Fibroblast of lung (primary cell): ENCODE data around the gene LAPTM5. TPM values are rescaled to one million over a fixed set of nuclear protein-coding genes. Genes with fewer than 3 reads are reported as not detected.
A peak's percentile ranks its signal among the peaks of the same experiment; 100 is the strongest.

Source experiments
- DNase-seq, 2 donors: peaks; one replicate each; pipeline versions ENCODE4 v3.0.0 to v3.0.0-alpha.2; 2010; ENCODE audit warnings: low read depth in 2 of 2
- H2AFZ ChIP-seq: 2 replicates; pipeline ENCODE4 v1.5.1; 2012; ENCODE audit warnings: low read length, control low read depth, inconsistent platforms
- H3K27ac ChIP-seq: 2 replicates; pipeline ENCODE4 v1.5.1; 2011; ENCODE audit warnings: low read length, control low read depth; ENCODE audit not compliant: insufficient read depth
- H3K27me3 ChIP-seq: 2 replicates; pipeline ENCODE4 v1.5.1; 2011; ENCODE audit warnings: mild to moderate bottlenecking, low read length; ENCODE audit not compliant: control insufficient read depth, insufficient read depth
- H3K36me3 ChIP-seq: 2 replicates; pipeline ENCODE4 v1.5.1; 2011; ENCODE audit warnings: low read length; ENCODE audit not compliant: control insufficient read depth, insufficient read depth
- H3K4me1 ChIP-seq: 2 replicates; pipeline ENCODE4 v1.5.1; 2011; ENCODE audit warnings: low read length; ENCODE audit not compliant: control insufficient read depth, insufficient read depth; ENCODE audit errors: extremely low read depth
- H3K4me2 ChIP-seq: 2 replicates; pipeline ENCODE4 v1.5.1; 2011; ENCODE audit warnings: low read length, control low read depth; ENCODE audit not compliant: insufficient read depth; ENCODE audit errors: extremely low read depth
- H3K4me3 ChIP-seq, 4 experiments: fragments of 200-600 bp in 1 of 4; sonication (generic) in 1 of 4; replicated peaks in 1 of 4; 2 replicates each; pipeline ENCODE4 v1.5.1; 2011 to 2016; ENCODE audit warnings: low read length in 4 of 4, low read depth in 3 of 4, mild to moderate bottlenecking in 3 of 4, control low read depth in 2 of 4, inconsistent platforms in 1 of 4, mixed read lengths in 1 of 4; ENCODE audit not compliant: insufficient read depth in 1 of 4; ENCODE audit errors: control extremely low read depth in 1 of 4
- H3K79me2 ChIP-seq: 2 replicates; pipeline ENCODE4 v1.5.1; 2012; ENCODE audit warnings: mild to moderate bottlenecking, low read length, inconsistent platforms; ENCODE audit not compliant: control insufficient read depth, insufficient read depth
- H3K9ac ChIP-seq: 2 replicates; pipeline ENCODE4 v1.5.1; 2011; ENCODE audit warnings: mild to moderate bottlenecking, low read length, control low read depth; ENCODE audit not compliant: insufficient read depth
- H3K9me3 ChIP-seq: 2 replicates; pipeline ENCODE4 v1.5.1; 2012; ENCODE audit warnings: low read depth, low read length; ENCODE audit not compliant: control insufficient read depth, insufficient read depth
- H4K20me1 ChIP-seq: 2 replicates; pipeline ENCODE4 v1.5.1; 2011; ENCODE audit warnings: low read length; ENCODE audit not compliant: control insufficient read depth, insufficient read depth; ENCODE audit errors: extremely low read depth
- CTCF ChIP-seq, 2 donors: IDR thresholded peaks in 1 of 2; conservative IDR thresholded peaks in 1 of 2; 1 replicate in 1 of 2; 2 replicates in 1 of 2; pipeline ENCODE4 v1.5.1; 2011 to 2012; ENCODE audit warnings: low read length in 2 of 2, control low read depth in 1 of 2, inconsistent platforms in 1 of 2, low read depth in 1 of 2, mild to moderate bottlenecking in 1 of 2
- EZH2 ChIP-seq: IDR thresholded peaks from 2 replicates; pipeline ENCODE4 v1.5.1; 2012; ENCODE audit warnings: low read length, control low read depth, mild to moderate bottlenecking; ENCODE audit errors: missing control alignments
- polyA plus RNA-seq, 2 donors: library from polyadenylated mRNA; depleted of rRNA in 1 of 2; stranded (reverse) in 1 of 2; unstranded in 1 of 2; fragments of >200 nt; gene quantifications; 2 replicates each; pipeline ENCODE4 v1.2.1, GENCODE V29; 2011 to 2012; ENCODE audit warnings: missing spikeins in 1 of 2
- total RNA-seq: library from RNA; depleted of rRNA; stranded (reverse); fragments of >200 nt; gene quantifications from 2 replicates; pipeline ENCODE4 v1.2.1, GENCODE V29; 2014

Gene LAPTM5
- total and polyA plus RNA-seq, 2 donors (not counting 1 experiment from before 2014, with no cell fraction given): under 0.01 to 0.32 TPM

- H3K79me2 ChIP-seq: no peaks in the 10 kb centered on the region
- TF ChIP-seq CTCF (conservative IDR thresholded peaks at IDR 0.05 in 1 of 2, IDR thresholded peaks at IDR 0.05 in 1 of 2; ENCODE audit: low read depth in 1 of 2, low read length in 2 of 2) (no peak), EZH2 (no peak)
- H3K36me3 ChIP-seq: no peaks in the 10 kb centered on the region
- no peak for DNase-seq
- no peaks in the 10 kb centered on the region for H3K27me3 ChIP-seq
- H3K9ac ChIP-seq: no peak overlapping the region
- peak overlapping the region; percentile 57 for H2AFZ ChIP-seq
- no peaks in the 10 kb centered on the region for H4K20me1 ChIP-seq
- H3K9me3 ChIP-seq: no peaks in the 10 kb centered on the region
- H3K4me2 ChIP-seq: no peak overlapping the region
- peaks cover 8% of the 10 kb centered on the region for H3K4me1 ChIP-seq
- no peak overlapping the region for H3K27ac ChIP-seq
- H3K4me3 ChIP-seq: no peak overlapping the region
Observed at GRCh38 chr1:30701258-30701633, 56.3 kb downstream of the LAPTM5 start.

GRCh38 chr1:30700528-30701257 lies 56.9 kb downstream of the LAPTM5 start:
- no peak for TF ChIP-seq CTCF (conservative IDR thresholded peaks at IDR 0.05 in 1 of 2, IDR thresholded peaks at IDR 0.05 in 1 of 2; ENCODE audit: low read depth in 1 of 2, low read length in 2 of 2)
- no peak for TF ChIP-seq EZH2
- H3K4me2 ChIP-seq: no peak overlapping the region
- H3K9me3 ChIP-seq: no peaks in the 10 kb centered on the region
- no peaks in the 10 kb centered on the region for H4K20me1 ChIP-seq
- H3K27ac ChIP-seq: no peak overlapping the region
- H3K79me2 ChIP-seq: no peaks in the 10 kb centered on the region
- peaks cover 8% of the 10 kb centered on the region for H3K4me1 ChIP-seq
- no peak overlapping the region for H3K9ac ChIP-seq
- H3K4me3 ChIP-seq: no peak overlapping the region
- no peaks in the 10 kb centered on the region for H3K27me3 ChIP-seq
- peak; percentile 61 to 77 for DNase-seq
- no peaks in the 10 kb centered on the region for H3K36me3 ChIP-seq
- H2AFZ ChIP-seq: peak overlapping the region; percentile 57

GRCh38 chr1:30699762-30700161 lies 57.8 kb downstream of the LAPTM5 start:
- Histone ChIP-seq H3K4me1 (peaks cover 8% of the 10 kb centered on the region), H3K36me3 (no peaks in the 10 kb centered on the region), H2AFZ (no peak overlapping the region), H4K20me1 (no peaks in the 10 kb centered on the region), H3K4me2 (no peak overlapping the region), H3K4me3 (no peak overlapping the region), H3K27ac (no peak overlapping the region), H3K9me3 (no peaks in the 10 kb centered on the region), H3K27me3 (no peaks in the 10 kb centered on the region), H3K9ac (no peak overlapping the region), H3K79me2 (no peaks in the 10 kb centered on the region)
- TF ChIP-seq EZH2: no peak
- DNase-seq: no peak
